Loucy (cell line): ENCODE data around the gene CDKN2D.

Experiments used
- EZH2phosphoT487 ChIP-seq: fragments of 200-600 bp; IDR thresholded peaks from 2 replicates; pipeline ENCODE4 v1.6.1; 2018; ENCODE audit warnings: antibody characterized with exemption, mild to moderate bottlenecking, moderate library complexity, borderline replicate concordance
- TF ChIP-seq, protein P1 (sequence below): fragments of 200-600 bp; sonication (generic); conservative IDR thresholded peaks from 2 replicates; pipeline ENCODE4 v1.5.1; 2014; ENCODE audit warnings: mild to moderate bottlenecking, antibody characterized with exemption, low read length

- TF ChIP-seq, protein P1, sequence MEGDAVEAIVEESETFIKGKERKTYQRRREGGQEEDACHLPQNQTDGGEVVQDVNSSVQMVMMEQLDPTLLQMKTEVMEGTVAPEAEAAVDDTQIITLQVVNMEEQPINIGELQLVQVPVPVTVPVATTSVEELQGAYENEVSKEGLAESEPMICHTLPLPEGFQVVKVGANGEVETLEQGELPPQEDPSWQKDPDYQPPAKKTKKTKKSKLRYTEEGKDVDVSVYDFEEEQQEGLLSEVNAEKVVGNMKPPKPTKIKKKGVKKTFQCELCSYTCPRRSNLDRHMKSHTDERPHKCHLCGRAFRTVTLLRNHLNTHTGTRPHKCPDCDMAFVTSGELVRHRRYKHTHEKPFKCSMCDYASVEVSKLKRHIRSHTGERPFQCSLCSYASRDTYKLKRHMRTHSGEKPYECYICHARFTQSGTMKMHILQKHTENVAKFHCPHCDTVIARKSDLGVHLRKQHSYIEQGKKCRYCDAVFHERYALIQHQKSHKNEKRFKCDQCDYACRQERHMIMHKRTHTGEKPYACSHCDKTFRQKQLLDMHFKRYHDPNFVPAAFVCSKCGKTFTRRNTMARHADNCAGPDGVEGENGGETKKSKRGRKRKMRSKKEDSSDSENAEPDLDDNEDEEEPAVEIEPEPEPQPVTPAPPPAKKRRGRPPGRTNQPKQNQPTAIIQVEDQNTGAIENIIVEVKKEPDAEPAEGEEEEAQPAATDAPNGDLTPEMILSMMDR = no peak
- no peak for TF ChIP-seq EZH2phosphoT487
These were observed 48.8 kb upstream of the CDKN2D start for GRCh38 chr19:10617409-10618121.
